ENCODE measurements around the gene CALD1.

CALD1 gene

DNA sequence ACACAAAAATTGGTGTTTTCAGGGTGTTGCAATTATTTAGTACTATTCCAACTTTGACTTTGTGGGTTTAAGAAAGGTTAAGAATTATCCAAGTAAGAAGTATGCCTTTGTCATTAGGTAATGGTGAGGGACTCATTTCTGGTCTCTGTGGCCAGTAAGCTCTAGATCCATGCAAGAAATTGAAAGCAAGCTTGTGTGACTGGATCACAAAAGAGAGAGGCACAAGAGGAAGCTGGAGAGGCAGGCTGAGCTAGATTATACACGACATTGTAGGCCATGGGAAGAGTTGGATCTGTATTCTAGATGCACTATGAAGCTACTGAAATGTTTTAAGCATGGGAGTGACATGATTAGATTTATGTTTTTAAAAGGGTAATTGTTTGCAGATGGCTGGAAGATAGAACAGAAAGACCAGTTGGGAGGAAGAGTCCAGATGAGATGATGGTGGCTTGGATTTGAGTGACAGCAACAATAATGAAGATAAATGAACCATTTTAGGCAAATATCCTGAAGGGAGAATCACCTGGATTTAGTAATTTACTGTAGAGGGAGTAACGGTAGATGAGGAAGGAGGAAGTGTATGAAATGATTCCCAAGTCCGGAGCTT lies 50.0 kb downstream of the CALD1 start:
- no peak for TF ChIP-seq KLF10 (tag by site-specific recombination; IDR thresholded peaks at IDR 0.05)
- TF ChIP-seq TCF7L2 (IDR thresholded peaks at IDR 0.05; ENCODE audit: borderline replicate concordance, low read depth, low read length), result no peak
- TF ChIP-seq ZBTB44 (tag by site-specific recombination; IDR thresholded peaks at IDR 0.05), result no peak
- TF ChIP-seq, protein P1, sequence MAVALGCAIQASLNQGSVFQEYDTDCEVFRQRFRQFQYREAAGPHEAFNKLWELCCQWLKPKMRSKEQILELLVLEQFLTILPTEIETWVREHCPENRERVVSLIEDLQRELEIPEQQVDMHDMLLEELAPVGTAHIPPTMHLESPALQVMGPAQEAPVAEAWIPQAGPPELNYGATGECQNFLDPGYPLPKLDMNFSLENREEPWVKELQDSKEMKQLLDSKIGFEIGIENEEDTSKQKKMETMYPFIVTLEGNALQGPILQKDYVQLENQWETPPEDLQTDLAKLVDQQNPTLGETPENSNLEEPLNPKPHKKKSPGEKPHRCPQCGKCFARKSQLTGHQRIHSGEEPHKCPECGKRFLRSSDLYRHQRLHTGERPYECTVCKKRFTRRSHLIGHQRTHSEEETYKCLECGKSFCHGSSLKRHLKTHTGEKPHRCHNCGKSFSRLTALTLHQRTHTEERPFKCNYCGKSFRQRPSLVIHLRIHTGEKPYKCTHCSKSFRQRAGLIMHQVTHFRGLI (tag by site-specific recombination; IDR thresholded peaks at IDR 0.05), result no peak
- TF ChIP-seq, protein P2, sequence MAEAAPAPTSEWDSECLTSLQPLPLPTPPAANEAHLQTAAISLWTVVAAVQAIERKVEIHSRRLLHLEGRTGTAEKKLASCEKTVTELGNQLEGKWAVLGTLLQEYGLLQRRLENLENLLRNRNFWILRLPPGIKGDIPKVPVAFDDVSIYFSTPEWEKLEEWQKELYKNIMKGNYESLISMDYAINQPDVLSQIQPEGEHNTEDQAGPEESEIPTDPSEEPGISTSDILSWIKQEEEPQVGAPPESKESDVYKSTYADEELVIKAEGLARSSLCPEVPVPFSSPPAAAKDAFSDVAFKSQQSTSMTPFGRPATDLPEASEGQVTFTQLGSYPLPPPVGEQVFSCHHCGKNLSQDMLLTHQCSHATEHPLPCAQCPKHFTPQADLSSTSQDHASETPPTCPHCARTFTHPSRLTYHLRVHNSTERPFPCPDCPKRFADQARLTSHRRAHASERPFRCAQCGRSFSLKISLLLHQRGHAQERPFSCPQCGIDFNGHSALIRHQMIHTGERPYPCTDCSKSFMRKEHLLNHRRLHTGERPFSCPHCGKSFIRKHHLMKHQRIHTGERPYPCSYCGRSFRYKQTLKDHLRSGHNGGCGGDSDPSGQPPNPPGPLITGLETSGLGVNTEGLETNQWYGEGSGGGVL (tag by site-specific recombination; IDR thresholded peaks at IDR 0.05), result no peak
- TF ChIP-seq ZNF600 (tag by site-specific recombination; IDR thresholded peaks at IDR 0.05), result no peak
- TF ChIP-seq ZNF501 (tag by site-specific recombination; IDR thresholded peaks at IDR 0.05), result no peak
- no peak for TF ChIP-seq ZNF558 (tag by site-specific recombination; IDR thresholded peaks at IDR 0.05)
- Histone ChIP-seq H3K36me3 (ENCODE audit: control insufficient read depth in 2 of 2, insufficient read depth in 1 of 2, low read length in 2 of 2) (no peaks in the 10 kb centered on the region), H3K9me3 (ENCODE audit: control insufficient read depth, insufficient read depth, low read depth, low read length) (no peaks in the 10 kb centered on the region), H3K4me3 (ENCODE audit: low read depth, low read length) (no peak overlapping the region), H3K4me1 (ENCODE audit: control insufficient read depth, insufficient read depth, low read length) (no peaks in the 10 kb centered on the region), H3K27ac (ENCODE audit: extremely low read depth, low read depth, low read length) (no peak overlapping the region)
- CTCF ChIA-PET, result interaction anchor here (0.6 to 1.4 kb wide), 2 partner anchors 79 to 98 kb away, joined by 3 to 4 read pairs; no protein-coding TSS in a partner anchor
- POLR2A ChIA-PET, result no interaction called here

GRCh38 chr7:134831862-134832261 lies 52.4 kb downstream of the CALD1 start:
- no peak for TF ChIP-seq ZNF341 (tag by site-specific recombination; IDR thresholded peaks at IDR 0.05; ENCODE audit: low read depth)
- TF ChIP-seq ZNF184 (tag by site-specific recombination; IDR thresholded peaks at IDR 0.05), result no peak
- CTCF ChIA-PET, result no interaction called here
- POLR2A ChIA-PET, result no interaction called here

GRCh38 chr7:134832367-134832766 lies 52.9 kb downstream of the CALD1 start:
- Histone ChIP-seq H3K36me3 (ENCODE audit: control insufficient read depth in 2 of 2, insufficient read depth in 1 of 2, low read length in 2 of 2) (no peaks in the 10 kb centered on the region), H3K9me3 (ENCODE audit: control insufficient read depth, insufficient read depth, low read depth, low read length) (no peaks in the 10 kb centered on the region), H3K27ac (ENCODE audit: extremely low read depth, low read depth, low read length) (no peak overlapping the region), H3K4me1 (ENCODE audit: control insufficient read depth, insufficient read depth, low read length) (no peaks in the 10 kb centered on the region), H3K4me3 (ENCODE audit: low read depth, low read length) (no peak overlapping the region)
- ChIA-PET POLR2A (no interaction called here), CTCF (interaction anchor here (0.9 kb wide), 1 partner anchor 83 kb away, joined by 3 read pairs; no protein-coding TSS in a partner anchor)
- TF ChIP-seq ZNF473 (tag by site-specific recombination; IDR thresholded peaks at IDR 0.05), result no peak
- no peak for TF ChIP-seq ZNF274 (IDR thresholded peaks at IDR 0.05; ENCODE audit: low read length)
- TF ChIP-seq ZNF274 (tag by site-specific recombination; IDR thresholded peaks at IDR 0.05; ENCODE audit: borderline replicate concordance), result no peak
- no peak for TF ChIP-seq ZNF785 (tag by site-specific recombination; IDR thresholded peaks at IDR 0.05)
- TF ChIP-seq, protein P3, sequence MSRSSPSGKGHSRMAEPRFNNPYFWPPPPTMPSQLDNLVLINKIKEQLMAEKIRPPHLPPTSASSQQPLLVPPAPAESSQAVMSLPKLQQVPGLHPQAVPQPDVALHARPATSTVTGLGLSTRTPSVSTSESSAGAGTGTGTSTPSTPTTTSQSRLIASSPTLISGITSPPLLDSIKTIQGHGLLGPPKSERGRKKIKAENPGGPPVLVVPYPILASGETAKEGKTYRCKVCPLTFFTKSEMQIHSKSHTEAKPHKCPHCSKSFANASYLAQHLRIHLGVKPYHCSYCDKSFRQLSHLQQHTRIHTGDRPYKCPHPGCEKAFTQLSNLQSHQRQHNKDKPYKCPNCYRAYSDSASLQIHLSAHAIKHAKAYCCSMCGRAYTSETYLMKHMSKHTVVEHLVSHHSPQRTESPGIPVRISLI (tag by site-specific recombination; IDR thresholded peaks at IDR 0.05), result no peak
- TF ChIP-seq GLI2 (tag by site-specific recombination; IDR thresholded peaks at IDR 0.05; ENCODE audit: borderline replicate concordance, low read depth), result no peak
- TF ChIP-seq ZBTB21 (tag by site-specific recombination; IDR thresholded peaks at IDR 0.05), result no peak
- TF ChIP-seq KLF10 (tag by site-specific recombination; IDR thresholded peaks at IDR 0.05), result no peak

More at GRCh38 chr7:134831862-134832261, 52.4 kb downstream of the CALD1 start:
- Histone ChIP-seq H3K9me3 (ENCODE audit: control insufficient read depth, insufficient read depth, low read depth, low read length) (no peaks in the 10 kb centered on the region), H3K4me3 (ENCODE audit: low read depth, low read length) (no peak overlapping the region), H3K4me1 (ENCODE audit: control insufficient read depth, insufficient read depth, low read length) (no peaks in the 10 kb centered on the region), H3K36me3 (ENCODE audit: control insufficient read depth in 2 of 2, insufficient read depth in 1 of 2, low read length in 2 of 2) (no peaks in the 10 kb centered on the region), H3K27ac (ENCODE audit: extremely low read depth, low read depth, low read length) (no peak overlapping the region)

All from HEK293 (cell line).